ENCODE results near the gene ITPRID1.
A peak's percentile ranks its signal among the peaks of the same experiment; 100 is the strongest.
"Not testable (repeated sequence)": the region's sequence is repeated elsewhere in the genome, so short reads cannot be mapped to it uniquely, and the experiment has no call there.

Gene ITPRID1

GRCh38 chr7:31513790-31514189 is at the start of gene ITPRID1:
TSS of gene ITPRID1 (plus strand) at chr7:31514090. CDS start at chr7:31553025, 38,935 bp downstream.
- H3K4me1 ChIP-seq (ENCODE audit: insufficient read depth, insufficient read length), result no peaks in the 10 kb centered on the region
- TF ChIP-seq YY1 (IDR thresholded peaks at IDR 0.05; ENCODE audit: insufficient read depth, insufficient read length), result no peak
- TF ChIP-seq ZNF274 (IDR thresholded peaks at IDR 0.05; ENCODE audit: low read depth, low read length), result no peak
- TF ChIP-seq SUZ12 (IDR thresholded peaks at IDR 0.05; ENCODE audit: extremely low read depth, insufficient read depth, insufficient read length), result no peak

DNA sequence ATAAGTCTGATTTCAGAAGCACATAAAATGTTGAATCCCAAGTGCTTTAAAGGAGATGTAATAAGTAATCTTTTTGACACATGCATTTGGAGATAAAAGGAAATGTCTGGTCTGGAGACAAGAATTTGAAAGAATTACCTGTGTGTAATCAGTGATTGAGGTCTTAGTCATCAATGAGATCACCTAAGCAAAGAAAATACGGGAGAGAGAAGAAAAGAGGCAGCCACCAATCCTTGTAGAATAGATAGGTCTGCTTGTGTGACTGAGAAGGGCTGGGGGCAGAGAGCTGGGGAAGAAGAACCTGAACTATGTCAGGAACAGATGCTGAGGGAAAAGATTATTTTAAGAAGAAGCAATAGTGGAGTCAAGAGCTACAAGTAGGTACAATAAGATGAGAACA is 49.3 kb upstream of the ITPRID1 start:
- Histone ChIP-seq H3K9ac (ENCODE audit: insufficient read length, low read depth) (no peak overlapping the region), H3K4me3 (ENCODE audit: insufficient read length, low read depth) (no peak overlapping the region), H3K4me1 (ENCODE audit: insufficient read depth, insufficient read length) (no peaks in the 10 kb centered on the region), H3K27me3 (ENCODE audit: insufficient read depth, insufficient read length) (peaks cover 22% of the 10 kb centered on the region), H3K9me3 (ENCODE audit: insufficient read depth, low read length) (peaks cover 28% of the 10 kb centered on the region; the same call in 1 of the 2 replicates), H3K36me3 (ENCODE audit: insufficient read depth, insufficient read length, low read length) (no peaks in the 10 kb centered on the region)
- no peak for DNase-seq (ENCODE audit: low read depth, low spot score)
- no peak for TF ChIP-seq ZNF274 (IDR thresholded peaks at IDR 0.05; ENCODE audit: low read depth, low read length)
- TF ChIP-seq YY1 (IDR thresholded peaks at IDR 0.05; ENCODE audit: insufficient read depth, insufficient read length), result no peak
- TF ChIP-seq SUZ12 (IDR thresholded peaks at IDR 0.05; ENCODE audit: extremely low read depth, insufficient read depth, insufficient read length), result no peak

More at GRCh38 chr7:31513790-31514189, at the start of gene ITPRID1:
- Histone ChIP-seq H3K9ac (ENCODE audit: insufficient read length, low read depth) (no peak within 1 kb of the TSS), H3K4me3 (ENCODE audit: insufficient read length, low read depth) (no peak within 1 kb of the TSS), H3K36me3 (ENCODE audit: insufficient read depth, insufficient read length, low read length) (no peaks in the 10 kb centered on the region), H3K9me3 (ENCODE audit: insufficient read depth, low read length) (peaks cover 8% of the 10 kb centered on the region; the same call in 1 of the 2 replicates), H3K27me3 (ENCODE audit: insufficient read depth, insufficient read length) (no peaks in the 10 kb centered on the region)
- DNase-seq (ENCODE audit: low read depth, low spot score), result no peak

DNA sequence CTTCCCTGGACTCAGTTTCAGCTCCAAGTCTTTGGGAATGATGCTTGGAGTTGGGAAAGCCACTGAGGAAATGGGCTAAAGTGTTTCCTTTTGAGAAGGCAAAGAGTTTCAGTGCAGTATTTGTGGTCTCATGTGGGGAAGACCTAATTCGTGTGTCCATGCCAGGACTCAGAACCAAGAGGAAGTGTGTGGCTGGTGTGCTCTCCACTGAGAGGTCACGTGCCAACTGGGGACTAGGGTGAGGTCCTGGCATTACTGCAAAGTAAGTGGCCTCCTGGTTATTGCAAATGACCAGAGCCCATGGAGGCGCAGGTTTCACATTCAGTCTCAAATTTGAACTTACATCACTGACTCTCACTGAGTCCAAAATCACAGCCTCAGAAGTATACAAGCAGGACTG is 48.6 kb upstream of the ITPRID1 start:
- Histone ChIP-seq H3K4me3 (ENCODE audit: insufficient read length, low read depth) (no peak overlapping the region), H3K36me3 (ENCODE audit: insufficient read depth, insufficient read length, low read length) (no peaks in the 10 kb centered on the region), H3K9ac (ENCODE audit: insufficient read length, low read depth) (no peak overlapping the region), H3K4me1 (ENCODE audit: insufficient read depth, insufficient read length) (no peaks in the 10 kb centered on the region), H3K27me3 (ENCODE audit: insufficient read depth, insufficient read length) (peaks cover 16% of the 10 kb centered on the region), H3K9me3 (ENCODE audit: insufficient read depth, low read length) (peaks cover 28% of the 10 kb centered on the region; the same call in 1 of the 2 replicates)
- DNase-seq (ENCODE audit: low read depth, low spot score), result no peak
- TF ChIP-seq ZNF274 (IDR thresholded peaks at IDR 0.05; ENCODE audit: low read depth, low read length) (no peak), YY1 (IDR thresholded peaks at IDR 0.05; ENCODE audit: insufficient read depth, insufficient read length) (no peak), SUZ12 (IDR thresholded peaks at IDR 0.05; ENCODE audit: extremely low read depth, insufficient read depth, insufficient read length) (no peak)

DNA sequence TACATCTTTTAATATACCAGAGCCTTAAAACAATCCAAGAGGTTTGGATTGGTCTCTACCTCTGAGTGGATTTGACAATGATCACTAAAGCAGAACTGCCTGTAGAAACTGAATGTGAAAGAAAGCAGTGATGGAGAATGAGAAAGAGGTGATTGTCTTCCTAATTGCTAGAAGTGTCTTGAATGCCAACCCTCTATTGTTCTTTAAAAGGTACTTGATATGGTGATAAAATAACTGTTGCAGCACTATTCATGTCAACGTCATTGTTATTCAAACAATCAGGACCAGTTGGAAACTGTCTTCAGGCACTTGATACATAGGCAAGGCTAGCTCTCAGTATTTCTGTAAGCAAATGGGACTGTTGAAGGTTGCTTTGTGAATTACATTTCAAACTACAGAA is 47.9 kb upstream of the ITPRID1 start:
- peaks cover 8% of the 10 kb centered on the region for H3K27me3 ChIP-seq (ENCODE audit: insufficient read depth, insufficient read length)
- H3K36me3 ChIP-seq (ENCODE audit: insufficient read depth, insufficient read length, low read length), result no peaks in the 10 kb centered on the region
- H3K9me3 ChIP-seq (ENCODE audit: insufficient read depth, low read length), result peaks cover 28% of the 10 kb centered on the region; the same call in 1 of the 2 replicates
- TF ChIP-seq YY1 (IDR thresholded peaks at IDR 0.05; ENCODE audit: insufficient read depth, insufficient read length) (no peak), SUZ12 (IDR thresholded peaks at IDR 0.05; ENCODE audit: extremely low read depth, insufficient read depth, insufficient read length) (no peak)
- no peaks in the 10 kb centered on the region for H3K4me1 ChIP-seq (ENCODE audit: insufficient read depth, insufficient read length)
- H3K4me3 ChIP-seq (ENCODE audit: insufficient read length, low read depth), result no peak overlapping the region
- peak; percentile 92 for DNase-seq (ENCODE audit: low read depth, low spot score)
- H3K9ac ChIP-seq (ENCODE audit: insufficient read length, low read depth), result no peak overlapping the region

DNA sequence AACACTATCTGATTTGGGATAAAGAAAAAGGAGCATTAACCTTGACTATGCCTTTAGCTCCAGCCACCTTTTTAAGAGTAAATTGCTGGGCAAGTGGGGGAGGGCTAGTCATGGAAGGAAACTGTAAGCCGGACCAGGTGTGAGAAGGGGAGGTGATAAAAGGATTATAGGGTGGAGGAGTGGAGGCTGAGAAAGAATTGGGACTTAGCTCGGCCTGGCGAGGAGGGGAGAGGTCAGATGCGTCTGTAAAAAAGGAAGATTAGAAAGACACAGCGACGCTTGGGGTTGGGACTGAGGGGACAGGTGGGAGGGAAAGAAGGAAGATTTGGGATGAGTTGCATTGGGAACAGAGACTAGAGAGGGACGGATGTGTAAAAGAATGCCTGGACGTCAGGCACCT is 43.0 kb upstream of the ITPRID1 start:
- not testable (repeated sequence) for H3K27me3 ChIP-seq (ENCODE audit: insufficient read depth, insufficient read length); H3K36me3 ChIP-seq (ENCODE audit: insufficient read depth, insufficient read length, low read length); H3K9me3 ChIP-seq (ENCODE audit: insufficient read depth, low read length); DNase-seq (ENCODE audit: low read depth, low spot score); H3K9ac ChIP-seq (ENCODE audit: insufficient read length, low read depth); H3K4me1 ChIP-seq (ENCODE audit: insufficient read depth, insufficient read length); H3K4me3 ChIP-seq (ENCODE audit: insufficient read length, low read depth)

GRCh38 chr7:31475368-31475767 is 38.5 kb upstream of the ITPRID1 start:
- no peak for DNase-seq (ENCODE audit: low read depth, low spot score)
- Histone ChIP-seq H3K36me3 (ENCODE audit: insufficient read depth, insufficient read length, low read length) (no peaks in the 10 kb centered on the region), H3K9me3 (ENCODE audit: insufficient read depth, low read length) (no peaks in the 10 kb centered on the region; the same call in 1 of the 2 replicates), H3K4me3 (ENCODE audit: insufficient read length, low read depth) (no peak overlapping the region), H3K4me1 (ENCODE audit: insufficient read depth, insufficient read length) (no peaks in the 10 kb centered on the region), H3K9ac (ENCODE audit: insufficient read length, low read depth) (no peak overlapping the region), H3K27me3 (ENCODE audit: insufficient read depth, insufficient read length) (no peaks in the 10 kb centered on the region)
- TF ChIP-seq SUZ12 (IDR thresholded peaks at IDR 0.05; ENCODE audit: extremely low read depth, insufficient read depth, insufficient read length) (no peak), YY1 (IDR thresholded peaks at IDR 0.05; ENCODE audit: insufficient read depth, insufficient read length) (no peak), ZNF274 (IDR thresholded peaks at IDR 0.05; ENCODE audit: low read depth, low read length) (no peak)

DNA sequence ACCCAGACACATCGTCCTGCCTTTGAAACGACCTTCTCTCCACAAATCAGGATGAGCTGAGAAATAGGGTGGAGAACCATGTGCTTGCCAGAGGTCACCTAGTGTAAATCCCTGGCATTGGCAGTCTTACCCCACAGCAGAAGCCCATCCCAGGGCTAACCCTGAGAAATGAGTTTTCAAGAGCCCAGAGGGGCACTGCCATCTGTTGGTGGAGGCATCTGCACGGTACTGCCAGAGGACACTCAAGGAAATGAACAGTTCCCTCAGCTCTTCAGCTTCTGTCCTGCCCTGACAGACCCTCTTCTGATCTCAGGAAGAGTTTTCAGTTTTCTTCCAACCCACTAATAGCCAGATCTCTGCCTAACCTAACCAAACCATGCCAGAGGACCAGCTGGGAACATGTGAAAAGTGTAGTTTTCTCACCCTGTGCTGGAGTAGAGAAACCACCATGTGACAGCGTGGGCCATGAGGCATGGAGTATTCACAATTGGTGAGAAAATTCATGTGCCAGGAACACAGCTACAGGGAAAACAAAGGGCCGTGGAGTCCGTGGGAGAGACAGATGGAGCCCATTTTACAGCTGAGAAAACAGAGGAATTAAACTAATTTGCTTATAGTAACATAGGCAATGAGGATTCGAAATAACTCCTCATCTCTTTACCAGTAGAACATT is 37.7 kb upstream of the ITPRID1 start:
- TF ChIP-seq YY1 (IDR thresholded peaks at IDR 0.05; ENCODE audit: insufficient read depth, insufficient read length) (no peak), ZNF274 (IDR thresholded peaks at IDR 0.05; ENCODE audit: low read depth, low read length) (no peak), SUZ12 (IDR thresholded peaks at IDR 0.05; ENCODE audit: extremely low read depth, insufficient read depth, insufficient read length) (no peak)
- DNase-seq (ENCODE audit: low read depth, low spot score), result no peak
- H3K4me3 ChIP-seq (ENCODE audit: insufficient read length, low read depth), result no peak overlapping the region
- H3K9ac ChIP-seq (ENCODE audit: insufficient read length, low read depth), result no peak overlapping the region
- no peaks in the 10 kb centered on the region for H3K4me1 ChIP-seq (ENCODE audit: insufficient read depth, insufficient read length)
- no peaks in the 10 kb centered on the region for H3K36me3 ChIP-seq (ENCODE audit: insufficient read depth, insufficient read length, low read length)
- H3K27me3 ChIP-seq (ENCODE audit: insufficient read depth, insufficient read length), result no peaks in the 10 kb centered on the region
- no peaks in the 10 kb centered on the region; the same call in 1 of the 2 replicates for H3K9me3 ChIP-seq (ENCODE audit: insufficient read depth, low read length)

Measured in NT2/D1 (cell line).